K562 (cell line): ENCODE data around the gene TMPRSS11E. TPM values are rescaled to one million over a fixed set of nuclear protein-coding genes. Genes with fewer than 3 reads are reported as not detected.

Source experiments
- ATAC-seq: fragments of 200-7000 bp; cut with Tn5 transposase; 3 replicates; pipeline ENCODE4 v1.9.1; 2020; ENCODE audit warnings: moderate library complexity
- BruUV-seq: library from RNA; stranded (reverse); fragments of 400-500 nt; replicated peaks from 2 replicates; lab custom pipeline; 2021; lab: Mats Ljungman, UMichigan
- CTCF ChIA-PET: fragments of 300-600 bp; formaldehyde crosslinking; extraction: SDS; loops from one replicate; lab custom pipeline; 2021; ENCODE audit warnings: low intra/inter-chr PET ratio; lab: Yijun Ruan, JAX
- POLR2A ChIA-PET: fragments of 300-600, 350-650 bp; sonication (Branson Sonifier 250); formaldehyde crosslinking; extraction: SDS; loops from one replicate; lab custom pipeline; 2021; ENCODE audit warnings: antibody characterized with exemption, inconsistent platforms; lab: Yijun Ruan, JAX
- DNase-seq, 4 experiments: peaks; one replicate each; pipeline versions ENCODE4 v3.0.0 to v3.0.0-alpha.2; 2011 to 2018; ENCODE audit warnings: low spot score in 3 of 4, mixed read lengths in 3 of 4; ENCODE audit errors: extremely low read depth in 1 of 4
- FAIRE-seq: peaks from 2 replicates; lab custom pipeline; 2011; peaks lifted over from hg19 to GRCh38; lab: Jason Lieb, UNC
- H2AFZ ChIP-seq: 2 replicates; pipeline ENCODE4 v1.6.0; 2011; ENCODE audit warnings: low read depth, low read length, control low read depth, inconsistent platforms
- H3K27ac ChIP-seq: fragments of 200-600 bp; 3 replicates; pipeline ENCODE4 v1.8.0; 2011; ENCODE audit warnings: low read depth, mild to moderate bottlenecking, control low read depth, inconsistent platforms, low read length, moderate library complexity, mixed read lengths; ENCODE audit errors: extremely low read depth
- H3K27me3 ChIP-seq, 2 experiments: fragments of 300-600 bp in 1 of 2; 2 replicates in 1 of 2; 3 replicates in 1 of 2; pipeline versions ENCODE4 v1.6.0 to v1.8.0; 2011; ENCODE audit warnings: inconsistent platforms in 2 of 2, low read length in 2 of 2, mild to moderate bottlenecking in 1 of 2, mixed read lengths in 1 of 2, moderate library complexity in 1 of 2; ENCODE audit not compliant: control insufficient read depth in 2 of 2, insufficient read depth in 2 of 2
- H3K36me3 ChIP-seq: fragments of 300-600 bp; 3 replicates; pipeline ENCODE4 v1.8.0; 2011; ENCODE audit warnings: mild to moderate bottlenecking, low read length, inconsistent platforms; ENCODE audit not compliant: control insufficient read depth, insufficient read depth
- H3K4me1 ChIP-seq, 2 experiments: fragments of 200-600 bp in 1 of 2; replicated peaks in 1 of 2; 2 replicates in 1 of 2; 3 replicates in 1 of 2; pipeline versions ENCODE4 v1.5.1 to v1.8.0; 2011; ENCODE audit warnings: inconsistent platforms in 2 of 2, low read length in 2 of 2, mild to moderate bottlenecking in 1 of 2, mixed read lengths in 1 of 2, moderate library complexity in 1 of 2; ENCODE audit not compliant: control insufficient read depth in 2 of 2, insufficient read depth in 2 of 2
- H3K4me2 ChIP-seq: 2 replicates; pipeline ENCODE4 v1.6.1; 2011; ENCODE audit warnings: low read length, control low read depth, inconsistent platforms, mixed read lengths; ENCODE audit not compliant: insufficient read depth
- H3K4me3 ChIP-seq: fragments of 200-600 bp; sonication (generic), shearing (Covaris generic); 2 replicates; pipeline ENCODE4 v1.5.1; 2016; ENCODE audit warnings: control low read depth, inconsistent platforms
- H3K79me2 ChIP-seq: fragments of 200-600 bp; 3 replicates; pipeline ENCODE4 v1.8.0; 2011; ENCODE audit warnings: low read length, inconsistent platforms; ENCODE audit not compliant: control insufficient read depth, insufficient read depth
- H3K9ac ChIP-seq, 2 experiments: 2 replicates each; pipeline versions ENCODE4 v1.6.0 to v1.6.1; 2011; ENCODE audit warnings: low read depth in 2 of 2, low read length in 2 of 2, control low read depth in 1 of 2, inconsistent platforms in 1 of 2, mild to moderate bottlenecking in 1 of 2, mixed read lengths in 1 of 2; ENCODE audit not compliant: insufficient read depth in 1 of 2
- H3K9me1 ChIP-seq: one replicate; pipeline ENCODE4 v1.6.0; 2011; ENCODE audit warnings: inconsistent platforms, mild to moderate bottlenecking, low read length, moderate library complexity; ENCODE audit not compliant: control insufficient read depth, insufficient read depth
- H3K9me3 ChIP-seq: replicated peaks from 2 replicates; pipeline ENCODE4 v1.5.1; 2011; ENCODE audit warnings: low read depth, low read length, inconsistent platforms; ENCODE audit not compliant: control insufficient read depth, insufficient read depth
- H4K20me1 ChIP-seq: replicated peaks from 2 replicates; pipeline ENCODE4 v1.6.1; 2011; ENCODE audit warnings: low read length, inconsistent platforms, mixed read lengths; ENCODE audit not compliant: control insufficient read depth, insufficient read depth
- ERF ChIP-seq: fragments of 450-650 bp; formaldehyde crosslinking; IDR thresholded peaks from 2 replicates; pipeline ENCODE4 v1.4.0; 2020; ENCODE audit warnings: mild to moderate bottlenecking, mixed read lengths
- HLTF ChIP-seq: fragments of 450-650 bp; IDR thresholded peaks from 2 replicates; pipeline ENCODE4 v1.6.1; 2016
- HMBOX1 ChIP-seq: sonication (generic); IDR thresholded peaks from 2 replicates; pipeline ENCODE4 v1.6.1; 2016
- RNF219 ChIP-seq: fragments of 250-450 bp; sonication (Bioruptor Pico); IDR thresholded peaks from 2 replicates; pipeline ENCODE4 v1.5.0; 2022; ENCODE audit warnings: mild to moderate bottlenecking
- TARDBP ChIP-seq: fragments of 450-650 bp; IDR thresholded peaks from 2 replicates; pipeline ENCODE4 v1.6.1; 2016
- TEAD4 ChIP-seq, 2 experiments: sonication (generic) in 1 of 2; formaldehyde crosslinking in 1 of 2; IDR thresholded peaks; 2 replicates each; pipeline versions ENCODE4 v1.6.1 to v1.8.0; 2012 to 2022; ENCODE audit warnings: borderline replicate concordance in 1 of 2, inconsistent platforms in 1 of 2, low read length in 1 of 2, mild to moderate bottlenecking in 1 of 2, missing genetic modification reagents in 1 of 2
- ZBTB12 ChIP-seq: fragments of 250-450 bp; sonication (Bioruptor Pico); IDR thresholded peaks from 2 replicates; pipeline ENCODE4 v1.4.0; 2020
- ZBTB2 ChIP-seq: fragments of 450-650 bp; IDR thresholded peaks from 2 replicates; pipeline ENCODE4 v1.6.1; 2016; ENCODE audit warnings: antibody characterized with exemption
- ZBTB33 ChIP-seq: sonication (generic); formaldehyde crosslinking; IDR thresholded peaks from 2 replicates; pipeline ENCODE4 v1.8.1; 2023; ENCODE audit warnings: mild to moderate bottlenecking, missing genetic modification reagents
- ZBTB34 ChIP-seq: fragments of 250-450 bp; sonication (Bioruptor Pico); IDR thresholded peaks from 2 replicates; pipeline ENCODE4 v1.8.0; 2021; ENCODE audit warnings: mild to moderate bottlenecking, moderate library complexity
- ZNF431 ChIP-seq: sonication (generic); formaldehyde crosslinking; IDR thresholded peaks from 2 replicates; pipeline ENCODE4 v1.8.0; 2022; ENCODE audit warnings: mild to moderate bottlenecking, missing genetic modification reagents
- ZNF655 ChIP-seq: fragments of 250-450 bp; sonication (Bioruptor Pico); IDR thresholded peaks from 2 replicates; pipeline ENCODE4 v1.5.0; 2021
- WGBS: fragments of 100-300 bp; shearing (Covaris generic); methylation state at CpG from one replicate; pipeline ENCODE4 v1.1.6; 2016; ENCODE audit warnings: low coverage, mixed read lengths; ENCODE audit not compliant: insufficient coverage; ENCODE audit errors: missing lambda C conversion rate; 5-methylcytosine and 5-hydroxymethylcytosine counted together
- in situ Hi-C: fragments of 300-500 bp; cut with MboI; formaldehyde crosslinking; loops from 4 replicates; pipeline ENCODE4 v1.15.0; 2018; ENCODE audit warnings: inconsistent platforms, mixed read lengths
- intact Hi-C: fragments of 100-400 bp; cut with micrococcal nuclease; formaldehyde crosslinking; loops from 2 replicates; pipeline ENCODE4 v1.14.2; 2022
- polyA plus RNA-seq, 8 experiments: library from polyadenylated mRNA; depleted of rRNA in 4 of 8; stranded (reverse) in 5 of 8; unstranded in 3 of 8; fragments of >200 nt; fragmentation: Nextera tagmentation in 2 of 8; fragmentation: Illumina TruSeq in 1 of 8; extraction: Ambion mirVana in 2 of 8; extraction: Trizol in 1 of 8; gene quantifications; 2 replicates each; pipeline versions ENCODE4 v1.2.1 to v1.2.3, GENCODE V29; 2011 to 2014; ENCODE audit warnings: inconsistent platforms in 1 of 8, missing spikeins in 1 of 8
- total RNA-seq, 7 experiments: library from RNA; depleted of rRNA in 6 of 7; stranded (reverse); fragments of >200 nt in 6 of 7; fragmentation: Illumina TruSeq in 2 of 7; extraction: Trizol in 2 of 7; gene quantifications; 2 replicates each; pipeline versions ENCODE4 v1.2.1 to v1.2.3, GENCODE V29; 2011 to 2021; ENCODE audit warnings: low replicate concordance in 1 of 7

The TMPRSS11E gene
- total and polyA plus RNA-seq, 9 of the 15 experiments (the other 6 are each of a cell fraction or from before 2014, with no cell fraction given), result not detected

- no peaks in the 10 kb centered on the region for H3K4me1 ChIP-seq
- H2AFZ ChIP-seq, result no peak overlapping the region
- intact Hi-C loops, result no loop called here
- no peaks in the 10 kb centered on the region for H3K27me3 ChIP-seq
- POLR2A ChIA-PET, result no interaction called here
- H3K9ac ChIP-seq, result no peak overlapping the region
- no peaks in the 10 kb centered on the region for H3K9me1 ChIP-seq
- no peak overlapping the region for H3K27ac ChIP-seq
- CTCF ChIA-PET, result no interaction called here
- no peak overlapping the region for H3K4me2 ChIP-seq
- in situ Hi-C loops, result no loop called here
- DNase-seq, result no peak
- no peaks in the 10 kb centered on the region for H3K36me3 ChIP-seq
- H3K9me3 ChIP-seq, result no peaks in the 10 kb centered on the region
- no peak overlapping the region for H3K4me3 ChIP-seq
- no peaks in the 10 kb centered on the region for H4K20me1 ChIP-seq
- FAIRE-seq, result no peak
- no peak for ATAC-seq
- WGBS, result 12% methylated on average over 2 of the region's 2 CpGs
- no peaks in the 10 kb centered on the region for H3K79me2 ChIP-seq
- no TSS peak for BruUV-seq
- TF ChIP-seq HMBOX1, result no peak
- no peak for TF ChIP-seq ZBTB34 (CRISPR knock-in tag)
- no peak for TF ChIP-seq TEAD4 (IDR thresholded peaks at IDR 0.05; ENCODE audit: low read length)
- TF ChIP-seq TEAD4 (CRISPR knock-in tag; IDR thresholded peaks at IDR 0.05; ENCODE audit: borderline replicate concordance), result no peak
- no peak for TF ChIP-seq ZBTB12 (CRISPR knock-in tag)
- no peak for TF ChIP-seq ZBTB2
- no peak for TF ChIP-seq RNF219 (CRISPR knock-in tag)
- TF ChIP-seq TARDBP, result no peak
- TF ChIP-seq ERF (CRISPR knock-in tag), result no peak
- no peak for TF ChIP-seq ZNF431 (CRISPR knock-in tag)
- TF ChIP-seq ZBTB33 (CRISPR knock-in tag), result no peak
- TF ChIP-seq HLTF, result no peak
- TF ChIP-seq ZNF655, result no peak
These were observed 15.4 kb downstream of the TMPRSS11E start for GRCh38 chr4:68462691-68463090.
